Measurements from ENCODE around the gene CTBP1.

Gene CTBP1

GRCh38 chr4:1208266-1208961 is 40.5 kb downstream of the CTBP1 start:
- no peak for DNase-seq

- DNase-seq = no peak
These were observed 41.2 kb downstream of the CTBP1 start for GRCh38 chr4:1207603-1208265.

- no peak for DNase-seq
These were observed 41.8 kb downstream of the CTBP1 start for GRCh38 chr4:1207157-1207470.

GRCh38 chr4:1206299-1207156 is 42.4 kb downstream of the CTBP1 start:
- no peak for DNase-seq

- no peak for DNase-seq
These were observed 43.2 kb downstream of the CTBP1 start for GRCh38 chr4:1205586-1206298.

- no peak for DNase-seq
These were observed 43.9 kb downstream of the CTBP1 start for GRCh38 chr4:1204828-1205585.

GRCh38 chr4:1204286-1204827 is 44.6 kb downstream of the CTBP1 start:
- no peak for DNase-seq

- DNase-seq = peak; percentile 52
These were observed 45.8 kb downstream of the CTBP1 start for GRCh38 chr4:1203026-1203616.

- DNase-seq = no peak
These were observed 46.4 kb downstream of the CTBP1 start for GRCh38 chr4:1202526-1203011.

GRCh38 chr4:1201851-1202525 is 46.9 kb downstream of the CTBP1 start:
- DNase-seq = peak; percentile 88

GRCh38 chr4:1200425-1201035 is 48.4 kb downstream of the CTBP1 start:
- DNase-seq = peak; percentile 57

GRCh38 chr4:1199556-1200331 is 49.2 kb downstream of the CTBP1 start:
- DNase-seq = peak; percentile 49

GRCh38 chr4:1198098-1198844 is 50.7 kb downstream of the CTBP1 start:
- no peak for DNase-seq

- peak; percentile 49 for DNase-seq
These were observed 52.3 kb downstream of the CTBP1 start for GRCh38 chr4:1196421-1197183.

GRCh38 chr4:1195891-1196401 is 53.0 kb downstream of the CTBP1 start:
- DNase-seq = no peak

- no peak for DNase-seq
These were observed 53.7 kb downstream of the CTBP1 start for GRCh38 chr4:1195109-1195671.

Data from activated CD8-positive, alpha-beta memory T cell treated with anti-CD3 and anti-CD28 coated beads, Interleukin-2, amount 50 U/mL, for 48 hours (primary cell).